GM23338 (cell line): ENCODE results near the gene IGSF22. TPM values are rescaled to one million over a fixed set of nuclear protein-coding genes. Genes with fewer than 3 reads are reported as not detected.

Source experiments
- ATAC-seq: fragments of 200-7000 bp; cut with Tn5 transposase; 3 replicates; pipeline ENCODE4 v1.9.1; 2020
- DNase-seq: peaks from one replicate; pipeline ENCODE4 v3.0.0-alpha.2; 2015; ENCODE audit warnings: low spot score
- H2AFZ ChIP-seq: fragments of 200-600 bp; sonication (generic); 2 replicates; pipeline ENCODE4 v1.8.0; 2016; ENCODE audit warnings: antibody characterized with exemption, mild to moderate bottlenecking, moderate library complexity
- H3F3A ChIP-seq: fragments of 200-600 bp; sonication (generic); replicated peaks from 2 replicates; pipeline ENCODE4 v1.8.0; 2017; ENCODE audit warnings: antibody characterized with exemption, mixed run types, low read depth
- H3K27ac ChIP-seq: fragments of 200-600 bp; sonication (generic); 2 replicates; pipeline ENCODE4 v1.6.1; 2016; ENCODE audit warnings: low read depth
- H3K27me3 ChIP-seq: fragments of 200-600 bp; sonication (generic); 2 replicates; pipeline ENCODE4 v1.8.0; 2016; ENCODE audit warnings: mild to moderate bottlenecking, mixed run types, moderate library complexity; ENCODE audit not compliant: insufficient read depth
- H3K36me3 ChIP-seq: fragments of 200-600 bp; sonication (generic); 2 replicates; pipeline ENCODE4 v1.8.0; 2016; ENCODE audit warnings: mild to moderate bottlenecking; ENCODE audit not compliant: insufficient read depth
- H3K4me1 ChIP-seq: fragments of 200-600 bp; sonication (generic); 2 replicates; pipeline ENCODE4 v1.8.0; 2016; ENCODE audit warnings: mild to moderate bottlenecking, moderate library complexity; ENCODE audit not compliant: insufficient read depth
- H3K4me2 ChIP-seq: fragments of 200-600 bp; sonication (generic); 2 replicates; pipeline ENCODE4 v1.7.1; 2017; ENCODE audit warnings: mixed run types
- H3K4me3 ChIP-seq: fragments of 200-600 bp; sonication (generic); 2 replicates; pipeline ENCODE4 v1.6.1; 2016; ENCODE audit warnings: mixed run types
- H3K79me2 ChIP-seq: fragments of 200-600 bp; sonication (generic); replicated peaks from 2 replicates; pipeline ENCODE4 v1.8.0; 2017; ENCODE audit warnings: mild to moderate bottlenecking; ENCODE audit not compliant: insufficient read depth
- H3K9me2 ChIP-seq: fragments of 200-600 bp; sonication (generic); 2 replicates; pipeline ENCODE4 v1.8.0; 2017; ENCODE audit not compliant: insufficient read depth
- H4K20me1 ChIP-seq: fragments of 200-600 bp; sonication (generic); replicated peaks from 2 replicates; pipeline ENCODE4 v1.8.0; 2017; ENCODE audit warnings: mild to moderate bottlenecking; ENCODE audit not compliant: insufficient read depth
- H3K27ac Mint-ChIP-seq: 2 replicates; pipeline ENCODE4 v1.8.0; 2020; ENCODE audit warnings: inconsistent platforms, mild to moderate bottlenecking, moderate library complexity, mixed read lengths
- H3K27me3 Mint-ChIP-seq: 3 replicates; pipeline ENCODE4 v1.8.0; 2022; ENCODE audit warnings: low read depth, mild to moderate bottlenecking, moderate library complexity, mixed read lengths, inconsistent platforms; ENCODE audit not compliant: insufficient read depth, poor library complexity
- H3K36me3 Mint-ChIP-seq: 3 replicates; pipeline ENCODE4 v1.8.0; 2021; ENCODE audit warnings: low read depth, mild to moderate bottlenecking, inconsistent platforms, moderate library complexity, mixed read lengths
- H3K4me1 Mint-ChIP-seq: 3 replicates; pipeline ENCODE4 v1.8.0; 2020; ENCODE audit warnings: mild to moderate bottlenecking, inconsistent platforms, mixed read lengths
- H3K4me3 Mint-ChIP-seq: 3 replicates; pipeline ENCODE4 v1.8.0; 2021; ENCODE audit warnings: moderate library complexity, mild to moderate bottlenecking, inconsistent platforms, mixed read lengths
- H3K9me3 Mint-ChIP-seq: 3 replicates; pipeline ENCODE4 v1.8.0; 2020; ENCODE audit warnings: moderate library complexity, mild to moderate bottlenecking, inconsistent platforms, mixed read lengths
- CREB1 ChIP-seq: fragments of 250-450 bp; sonication (Bioruptor Pico); IDR thresholded peaks from 2 replicates; pipeline ENCODE4 v1.5.0; 2020; ENCODE audit warnings: low read depth, mild to moderate bottlenecking, moderate library complexity
- ETS1 ChIP-seq: IDR thresholded peaks from 2 replicates; pipeline ENCODE4 v1.6.1; 2016; ENCODE audit warnings: antibody characterized with exemption
- EZH2phosphoT487 ChIP-seq: fragments of 200-600 bp; sonication (generic); IDR thresholded peaks from one replicate; pipeline ENCODE4 v1.8.1; 2018; ENCODE audit warnings: antibody characterized with exemption; ENCODE audit not compliant: unreplicated experiment
- JUNB ChIP-seq: IDR thresholded peaks from one replicate; pipeline ENCODE4 v1.6.1; 2016; ENCODE audit warnings: antibody characterized with exemption; ENCODE audit not compliant: unreplicated experiment
- NANOG ChIP-seq: IDR thresholded peaks from 2 replicates; pipeline ENCODE4 v1.6.1; 2016; ENCODE audit warnings: antibody characterized with exemption, borderline replicate concordance
- REST ChIP-seq: IDR thresholded peaks from one replicate; pipeline ENCODE4 v1.6.1; 2018; ENCODE audit warnings: antibody characterized with exemption; ENCODE audit not compliant: unreplicated experiment
- polyA plus RNA-seq: library from polyadenylated mRNA; unstranded; fragments of >200 nt; fragmentation: Nextera tagmentation; extraction: Ambion mirVana; gene quantifications from 2 replicates; pipeline ENCODE4 v1.2.1, GENCODE V29; 2016
- total RNA-seq: library from RNA; depleted of rRNA; stranded (reverse); fragments of >200 nt; shearing (Covaris generic); gene quantifications from 2 replicates; pipeline ENCODE4 v1.2.3, GENCODE V29; 2014

IGSF22 gene
- total and polyA plus RNA-seq, 2 experiments from 2014 or later = 0.37 TPM; not detected in 1

- no peak overlapping the region for H3K27ac ChIP-seq
- TF ChIP-seq REST (peak; percentile 13), CREB1 (no peak)
- no peaks in the 10 kb centered on the region for H3K9me2 ChIP-seq
- H3F3A ChIP-seq = no peaks in the 10 kb centered on the region
- H3K79me2 ChIP-seq = no peaks in the 10 kb centered on the region
- no peak for ATAC-seq
- no peaks in the 10 kb centered on the region for H3K36me3 ChIP-seq
- peaks cover 2% of the 10 kb centered on the region for H3K27me3 Mint-ChIP-seq
- no peaks in the 10 kb centered on the region for H3K27me3 ChIP-seq
- H3K4me1 Mint-ChIP-seq = no peaks in the 10 kb centered on the region
- H4K20me1 ChIP-seq = no peaks in the 10 kb centered on the region
- H3K4me3 ChIP-seq = no peak overlapping the region
- H3K4me2 ChIP-seq = no peak overlapping the region
- no peak overlapping the region for H3K27ac Mint-ChIP-seq
- H3K9me3 Mint-ChIP-seq = no peaks in the 10 kb centered on the region
- no peak overlapping the region for H3K4me3 Mint-ChIP-seq
- H2AFZ ChIP-seq = no peak overlapping the region
- no peaks in the 10 kb centered on the region for H3K36me3 Mint-ChIP-seq
- DNase-seq = no peak
- H3K4me1 ChIP-seq = no peaks in the 10 kb centered on the region
These were observed 12.1 kb downstream of the IGSF22 start for GRCh38 chr11:18713646-18714442.

- Mint-ChIP-seq H3K36me3 (no peaks in the 10 kb centered on the region), H3K4me1 (no peaks in the 10 kb centered on the region), H3K27ac (no peak overlapping the region), H3K9me3 (no peaks in the 10 kb centered on the region), H3K27me3 (peaks cover 10% of the 10 kb centered on the region), H3K4me3 (no peak overlapping the region)
- H2AFZ ChIP-seq = no peak overlapping the region
- 0 out of 2 replicates have a peak, but pooled peaks cover under 1% of the 10 kb centered on the region for H3K27me3 ChIP-seq
- no peaks in the 10 kb centered on the region for H4K20me1 ChIP-seq
- H3K79me2 ChIP-seq = no peaks in the 10 kb centered on the region
- no peaks in the 10 kb centered on the region for H3F3A ChIP-seq
- H3K9me2 ChIP-seq = no peaks in the 10 kb centered on the region
- no peak overlapping the region for H3K27ac ChIP-seq
- ATAC-seq = no peak
- no peak overlapping the region for H3K4me3 ChIP-seq
- no peak overlapping the region for H3K4me2 ChIP-seq
- TF ChIP-seq EZH2phosphoT487 (no peak), NANOG (no peak), JUNB (no peak), ETS1 (no peak)
- no peak for DNase-seq
- H3K4me1 ChIP-seq = peaks cover 5% of the 10 kb centered on the region; the same call in 1 of the 2 replicates
- H3K36me3 ChIP-seq = no peaks in the 10 kb centered on the region
These were observed 15.4 kb downstream of the IGSF22 start for GRCh38 chr11:18710545-18710944.
